Trophoblast cell (in vitro differentiated cells and primary cell): ENCODE measurements around the gene KIF23.

Experiments used
- DNase-seq, 2 donors: peaks; one replicate each; pipeline ENCODE4 v3.0.0-alpha.2; 2016
- H2AFZ ChIP-seq: 2 replicates; pipeline ENCODE4 v1.6.1; 2013; ENCODE audit warnings: low read length, moderate library complexity, mild to moderate bottlenecking; ENCODE audit not compliant: insufficient read depth, poor library complexity
- H2AK5ac ChIP-seq: 2 replicates; pipeline ENCODE4 v1.6.1; 2013; ENCODE audit warnings: mild to moderate bottlenecking, low read length
- H2BK120ac ChIP-seq: 2 replicates; pipeline ENCODE4 v1.6.1; 2013; ENCODE audit warnings: low read length, mild to moderate bottlenecking, moderate library complexity; ENCODE audit not compliant: insufficient read depth, poor library complexity
- H2BK12ac ChIP-seq: 2 replicates; pipeline ENCODE4 v1.6.1; 2013; ENCODE audit warnings: mild to moderate bottlenecking, low read length, moderate library complexity
- H2BK5ac ChIP-seq: 2 replicates; pipeline ENCODE4 v1.6.1; 2013; ENCODE audit warnings: low read length, low read depth, moderate library complexity, mild to moderate bottlenecking; ENCODE audit not compliant: poor library complexity
- H3K14ac ChIP-seq: 2 replicates; pipeline ENCODE4 v1.6.1; 2013; ENCODE audit warnings: mild to moderate bottlenecking, low read length
- H3K18ac ChIP-seq: 2 replicates; pipeline ENCODE4 v1.6.1; 2013; ENCODE audit warnings: mild to moderate bottlenecking, low read length
- H3K23ac ChIP-seq: 2 replicates; pipeline ENCODE4 v1.6.1; 2013; ENCODE audit warnings: low read length
- H3K27ac ChIP-seq: 2 replicates; pipeline ENCODE4 v1.5.1; 2013; ENCODE audit warnings: low read depth, mild to moderate bottlenecking, inconsistent platforms, low read length, moderate library complexity
- H3K27me3 ChIP-seq: 2 replicates; pipeline ENCODE4 v1.6.1; 2013; ENCODE audit warnings: inconsistent platforms, mild to moderate bottlenecking, low read length, moderate library complexity; ENCODE audit not compliant: insufficient read depth
- H3K36me3 ChIP-seq, 2 experiments: 1 replicate in 1 of 2; 2 replicates in 1 of 2; pipeline ENCODE4 v1.6.1; 2013; ENCODE audit warnings: low read length in 2 of 2, mild to moderate bottlenecking in 2 of 2, moderate library complexity in 1 of 2; ENCODE audit not compliant: insufficient read depth in 2 of 2, control insufficient read depth in 1 of 2
- H3K4ac ChIP-seq: 2 replicates; pipeline ENCODE4 v1.6.1; 2013; ENCODE audit warnings: low read depth, mild to moderate bottlenecking, low read length, moderate library complexity
- H3K4me1 ChIP-seq, 2 experiments: 1 replicate in 1 of 2; 2 replicates in 1 of 2; pipeline ENCODE4 v1.6.1; 2013; ENCODE audit warnings: low read length in 2 of 2, mild to moderate bottlenecking in 2 of 2, moderate library complexity in 1 of 2; ENCODE audit not compliant: insufficient read depth in 2 of 2, control insufficient read depth in 1 of 2
- H3K4me2 ChIP-seq: 2 replicates; pipeline ENCODE4 v1.6.1; 2013; ENCODE audit warnings: inconsistent platforms, mild to moderate bottlenecking, low read length, moderate library complexity
- H3K4me3 ChIP-seq: 2 replicates; pipeline ENCODE4 v1.5.1; 2013; ENCODE audit warnings: mild to moderate bottlenecking, low read depth, low read length, inconsistent platforms
- H3K79me1 ChIP-seq: one replicate; pipeline ENCODE4 v1.6.1; 2013; ENCODE audit warnings: low read length
- H3K79me2 ChIP-seq: 2 replicates; pipeline ENCODE4 v1.6.1; 2013; ENCODE audit warnings: low read length, mild to moderate bottlenecking; ENCODE audit not compliant: control insufficient read depth, insufficient read depth, poor library complexity
- H3K9ac ChIP-seq: 2 replicates; pipeline ENCODE4 v1.6.1; 2013; ENCODE audit warnings: mild to moderate bottlenecking, low read length
- H3K9me3 ChIP-seq: 2 replicates; pipeline ENCODE4 v1.6.1; 2013; ENCODE audit warnings: low read depth, mild to moderate bottlenecking, control low read depth, inconsistent platforms, low read length; ENCODE audit not compliant: insufficient read depth
- H4K12ac ChIP-seq: 2 replicates; pipeline ENCODE4 v1.6.1; 2013; ENCODE audit warnings: low read depth, mild to moderate bottlenecking, low read length, moderate library complexity
- H4K8ac ChIP-seq: 2 replicates; pipeline ENCODE4 v1.6.1; 2013; ENCODE audit warnings: low read depth, mild to moderate bottlenecking, low read length, moderate library complexity
- H4K91ac ChIP-seq: one replicate; pipeline ENCODE4 v1.6.1; 2013; ENCODE audit warnings: low read depth, mild to moderate bottlenecking, low read length, moderate library complexity
- WGBS: extraction: QIAGEN DNeasy Blood & Tissue Kit; methylation state at CpG from one replicate; pipeline ENCODE4 v1.1.7; 2013; ENCODE audit warnings: missing lambda C conversion rate; ENCODE audit not compliant: insufficient read length, insufficient coverage; ENCODE audit errors: extremely low coverage; 5-methylcytosine and 5-hydroxymethylcytosine counted together

Gene KIF23

DNA sequence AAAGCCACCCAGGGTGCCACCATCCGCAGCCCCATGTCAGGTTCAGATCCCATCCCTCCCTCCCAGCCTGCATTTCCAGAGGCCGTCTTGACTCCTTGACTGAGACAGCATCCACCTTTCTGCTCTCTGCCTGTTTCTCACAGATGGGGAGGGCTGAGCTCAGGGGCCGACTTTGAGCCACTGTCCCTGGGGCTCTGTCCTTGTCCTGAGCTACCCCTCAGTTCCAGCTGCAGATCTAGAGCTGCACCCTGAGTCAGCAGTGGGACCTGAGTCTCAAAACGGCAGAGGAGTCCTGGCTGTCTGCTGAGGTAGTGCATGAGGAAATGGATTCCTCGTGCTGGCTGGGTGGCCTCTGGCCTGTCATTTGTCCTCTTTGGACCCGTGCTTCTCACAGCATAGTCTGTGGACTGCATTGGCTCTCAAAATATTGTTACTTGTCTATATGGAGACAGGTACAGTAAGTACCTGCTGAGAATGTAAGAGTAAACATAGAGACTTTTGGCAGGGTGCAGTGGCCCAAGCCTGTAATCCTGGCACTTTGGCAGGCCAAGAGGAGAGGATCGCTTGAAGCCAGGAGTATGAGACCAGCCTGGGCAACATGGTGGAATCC lies 60.8 kb downstream of the KIF23 start:
- no peak overlapping the region for H4K12ac ChIP-seq
- no peak overlapping the region for H3K27ac ChIP-seq
- H4K8ac ChIP-seq, result peak overlapping the region; percentile 31
- no peak overlapping the region for H3K18ac ChIP-seq
- no peak overlapping the region for H3K4me3 ChIP-seq
- H2BK120ac ChIP-seq, result no peak overlapping the region
- no peak overlapping the region for H3K14ac ChIP-seq
- H2BK12ac ChIP-seq, result no peak overlapping the region
- H3K23ac ChIP-seq, result no peak overlapping the region
- H4K91ac ChIP-seq, result no peak overlapping the region
- no peak overlapping the region for H2AFZ ChIP-seq
- no peaks in the 10 kb centered on the region for H3K36me3 ChIP-seq
- H3K4ac ChIP-seq, result no peak overlapping the region
- DNase-seq, result peak in 1 of 2 donors; percentile 18
- no peaks in the 10 kb centered on the region for H3K79me2 ChIP-seq
- WGBS, result no CpG with 5 or more reads among the region's 7 CpGs
- no peak overlapping the region for H3K9ac ChIP-seq
- no peaks in the 10 kb centered on the region for H3K4me1 ChIP-seq
- no peaks in the 10 kb centered on the region for H3K9me3 ChIP-seq
- no peak overlapping the region for H2AK5ac ChIP-seq
- H3K79me1 ChIP-seq, result no peaks in the 10 kb centered on the region
- no peak overlapping the region for H3K4me2 ChIP-seq
- H2BK5ac ChIP-seq, result no peak overlapping the region
- H3K27me3 ChIP-seq, result no peaks in the 10 kb centered on the region

DNA sequence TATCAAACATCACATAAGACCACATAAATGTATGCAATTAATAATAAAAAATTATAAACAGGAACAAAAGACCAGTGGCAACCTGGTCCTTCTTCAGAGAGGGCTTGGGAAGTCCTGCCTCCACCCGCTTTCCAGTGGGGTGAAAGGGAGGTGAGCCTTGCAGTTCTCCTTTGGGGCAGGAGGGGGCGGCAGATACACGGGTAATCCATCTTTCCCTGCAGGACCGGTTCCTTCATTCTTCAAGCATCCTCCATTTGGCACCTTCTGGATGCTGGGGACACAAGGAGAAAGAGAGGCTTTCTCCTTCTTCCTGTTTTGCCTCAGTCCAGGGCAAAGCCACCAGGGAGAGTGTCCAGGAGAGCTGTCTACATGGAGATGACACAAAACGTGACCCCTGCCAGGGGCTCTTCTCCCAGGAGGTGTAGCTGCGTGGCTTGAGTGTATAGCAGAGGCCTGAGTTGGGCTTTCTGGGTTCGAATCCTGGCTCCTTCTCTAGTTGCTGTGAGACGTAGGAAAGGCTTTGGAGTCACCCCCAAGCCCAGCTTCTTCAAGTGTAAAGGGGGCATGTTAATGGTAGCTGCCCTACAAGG lies 61.7 kb downstream of the KIF23 start:
- Histone ChIP-seq H3K36me3 (no peaks in the 10 kb centered on the region), H2BK12ac (no peak overlapping the region), H3K79me1 (no peaks in the 10 kb centered on the region), H3K27ac (no peak overlapping the region), H2BK120ac (no peak overlapping the region), H2AFZ (no peak overlapping the region), H2AK5ac (no peak overlapping the region), H4K12ac (no peak overlapping the region), H3K9ac (no peak overlapping the region), H3K4ac (no peak overlapping the region), H4K8ac (no peak overlapping the region), H2BK5ac (no peak overlapping the region), H3K4me1 (no peaks in the 10 kb centered on the region), H3K4me2 (no peak overlapping the region), H3K4me3 (no peak overlapping the region), H3K18ac (no peak overlapping the region), H3K14ac (no peak overlapping the region), H3K27me3 (no peaks in the 10 kb centered on the region), H3K9me3 (no peaks in the 10 kb centered on the region), H3K23ac (no peak overlapping the region), H4K91ac (no peak overlapping the region), H3K79me2 (no peaks in the 10 kb centered on the region)
- no CpG with 5 or more reads among the region's 8 CpGs for WGBS
- peak; percentile 71 to 81 for DNase-seq

DNA sequence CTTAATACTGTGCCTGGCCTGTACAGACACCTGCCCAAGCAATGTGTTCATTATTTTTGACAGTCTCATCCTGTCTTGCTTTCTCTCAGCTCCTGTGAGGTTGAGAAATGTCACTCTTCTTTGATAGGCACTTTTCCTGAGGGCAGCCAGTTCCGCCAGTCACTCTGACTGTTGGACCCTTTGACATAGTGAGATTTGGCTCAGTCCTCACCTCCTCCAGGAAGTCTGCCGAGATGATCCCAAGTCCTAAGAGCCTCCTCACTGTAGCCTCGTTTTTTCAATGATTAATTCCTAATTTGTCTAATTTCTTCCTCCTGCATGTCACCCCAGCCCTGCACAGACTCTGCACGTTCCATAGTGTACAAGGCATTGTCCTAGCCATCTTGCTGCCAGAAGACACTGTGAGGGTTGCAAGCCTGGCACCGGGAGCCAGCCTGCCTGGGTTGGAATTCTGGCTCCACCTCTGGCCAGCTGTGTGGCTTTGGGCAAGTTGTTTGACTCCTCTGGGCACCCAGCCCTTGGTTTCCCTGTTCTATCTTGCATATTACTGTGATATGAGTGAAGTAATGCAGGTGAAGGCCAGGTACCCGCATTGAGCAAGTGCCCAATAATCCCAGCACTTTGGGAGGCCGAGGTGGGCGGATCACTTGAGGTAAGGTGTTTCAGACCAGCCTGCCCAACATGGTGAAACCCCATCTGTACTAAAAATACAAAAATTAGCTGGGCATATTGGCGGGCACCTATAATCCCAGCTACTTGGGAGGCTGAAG lies 62.7 kb downstream of the KIF23 start:
- Histone ChIP-seq H3K23ac (no peak overlapping the region), H4K91ac (no peak overlapping the region), H2AK5ac (no peak overlapping the region), H2BK120ac (no peak overlapping the region), H3K79me2 (no peaks in the 10 kb centered on the region), H4K12ac (no peak overlapping the region), H3K14ac (no peak overlapping the region), H3K36me3 (no peaks in the 10 kb centered on the region), H3K27ac (no peak overlapping the region), H3K27me3 (no peaks in the 10 kb centered on the region), H3K4me2 (no peak overlapping the region), H3K4me3 (no peak overlapping the region), H3K4ac (no peak overlapping the region), H4K8ac (no peak overlapping the region), H3K18ac (no peak overlapping the region), H3K79me1 (no peaks in the 10 kb centered on the region), H3K9me3 (no peaks in the 10 kb centered on the region), H2BK12ac (no peak overlapping the region), H2AFZ (no peak overlapping the region), H3K4me1 (peaks cover 0 to 2% of the 10 kb centered on the region in 2 experiments), H3K9ac (no peak overlapping the region), H2BK5ac (no peak overlapping the region)
- DNase-seq, result peak in 1 of 2 donors; percentile 56
- no CpG with 5 or more reads among the region's 9 CpGs for WGBS

DNA sequence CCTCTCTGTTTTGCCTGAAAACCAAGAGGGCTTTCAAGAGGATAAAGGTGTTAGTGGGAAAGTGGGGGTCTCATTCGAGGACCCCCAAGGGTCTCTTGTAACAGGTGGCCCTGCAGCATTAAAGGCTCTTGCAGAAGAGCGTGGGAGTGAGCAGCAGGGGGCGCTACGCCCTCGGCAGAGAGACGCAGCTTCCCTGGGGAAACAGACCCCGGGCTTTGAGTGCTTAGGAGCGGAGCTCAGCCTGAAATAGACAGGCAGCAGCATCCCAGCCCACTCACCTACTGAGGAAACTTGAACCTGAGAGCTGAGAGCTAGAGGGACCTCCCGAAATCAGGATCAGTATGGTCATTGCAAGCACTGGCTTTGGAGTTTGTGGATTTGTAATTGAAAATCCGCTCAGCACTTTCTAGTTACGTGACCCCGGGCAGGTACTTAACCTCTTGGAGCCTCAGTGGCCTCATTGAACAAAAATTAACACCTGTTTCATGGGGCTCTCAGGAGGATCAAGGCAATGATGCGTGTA lies 64.2 kb downstream of the KIF23 start:
- Histone ChIP-seq H3K23ac (no peak overlapping the region), H3K79me1 (no peaks in the 10 kb centered on the region), H3K79me2 (no peaks in the 10 kb centered on the region), H3K18ac (no peak overlapping the region), H3K9me3 (no peaks in the 10 kb centered on the region), H3K14ac (no peak overlapping the region), H3K4me2 (no peak overlapping the region), H3K4ac (no peak overlapping the region), H3K4me1 (peaks cover 0 to 2% of the 10 kb centered on the region in 2 experiments), H3K27ac (no peak overlapping the region), H3K36me3 (no peaks in the 10 kb centered on the region), H3K9ac (no peak overlapping the region), H4K8ac (no peak overlapping the region), H2BK5ac (no peak overlapping the region), H2BK120ac (no peak overlapping the region), H2AK5ac (no peak overlapping the region), H3K27me3 (no peaks in the 10 kb centered on the region), H2AFZ (no peak overlapping the region), H4K12ac (no peak overlapping the region), H3K4me3 (no peak overlapping the region), H2BK12ac (no peak overlapping the region), H4K91ac (no peak overlapping the region)
- no CpG with 5 or more reads among the region's 13 CpGs for WGBS
- DNase-seq, result peak; percentile 59 to 83
